Lower lobe of right lung (tissue), 2 donors: ENCODE measurements around the gene TMC1. TPM values are rescaled to one million over a fixed set of nuclear protein-coding genes. Genes with fewer than 3 reads are reported as not detected.

Experiments
- ATAC-seq, 2 donors: fragments of 200-7000 bp; cut with Tn5 transposase; one replicate each; pipeline ENCODE4 v1.9.1; 2020 to 2022; ENCODE audit warnings: mild to moderate bottlenecking in 2 of 2, moderate library complexity in 2 of 2
- DNase-seq: peaks from one replicate; pipeline ENCODE4 v3.0.0-alpha.2; 2020
- H3K27ac ChIP-seq: fragments of 200-600 bp; one replicate; pipeline ENCODE4 v1.8.0; 2022
- H3K27me3 ChIP-seq: fragments of 200-600 bp; one replicate; pipeline ENCODE4 v1.8.0; 2022; ENCODE audit warnings: low read depth
- H3K36me3 ChIP-seq: fragments of 200-600 bp; one replicate; pipeline ENCODE4 v1.8.0; 2022; ENCODE audit warnings: mild to moderate bottlenecking
- H3K4me1 ChIP-seq: fragments of 200-600 bp; one replicate; pipeline ENCODE4 v1.8.0; 2022
- H3K4me3 ChIP-seq: fragments of 200-600 bp; one replicate; pipeline ENCODE4 v1.8.0; 2022; ENCODE audit warnings: mild to moderate bottlenecking
- H3K9me3 ChIP-seq: fragments of 200-600 bp; one replicate; pipeline ENCODE4 v1.8.0; 2022
- intact Hi-C: fragments of 100-400 bp; cut with DNase I; formaldehyde crosslinking; loops from one replicate; pipeline ENCODE4 v1.11.0; 2022
- total RNA-seq: library from RNA; stranded (reverse); fragmentation: NEBNext Ultra II Directional; extraction: Animal tissue kit (Norgen Biotek cat#: 25700); gene quantifications from one replicate; pipeline ENCODE4 v1.2.1, GENCODE V29; 2021
- TF ChIP-seq, protein P1 (sequence below): fragments of 200-600 bp; IDR thresholded peaks from one replicate; pipeline ENCODE4 v1.8.0; 2022; ENCODE audit warnings: antibody characterized with exemption, mild to moderate bottlenecking
- donor health status: DM: no; HTN: yes; CAD: no; lungs with severe emphysema.

The TMC1 gene
- total RNA-seq, 1 donor from 2014 or later = not detected

DNA sequence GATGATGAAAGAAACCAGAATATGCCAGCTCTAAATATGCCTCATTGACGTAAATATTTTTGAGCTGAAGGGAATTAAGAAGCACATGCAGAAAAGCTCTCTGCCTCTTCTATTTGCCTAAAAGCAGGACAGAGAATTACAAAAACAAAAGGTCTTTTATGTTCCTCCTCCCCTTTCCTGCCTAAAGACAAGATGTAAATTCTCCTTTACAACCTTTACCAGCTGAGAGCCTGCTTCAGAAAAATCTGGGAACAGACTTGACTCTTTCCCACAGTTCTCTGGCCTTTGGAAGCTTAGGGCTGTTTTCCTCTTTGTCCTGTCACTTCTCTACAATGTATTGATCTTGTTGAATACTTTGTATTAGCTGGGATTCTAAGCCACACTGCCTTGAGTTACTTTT lies 199.7 kb downstream of the TMC1 start:
- Histone ChIP-seq H3K9me3 (no peaks in the 10 kb centered on the region), H3K36me3 (no peaks in the 10 kb centered on the region), H3K4me1 (no peaks in the 10 kb centered on the region), H3K27ac (no peak overlapping the region), H3K27me3 (no peaks in the 10 kb centered on the region), H3K4me3 (no peak overlapping the region)
- TF ChIP-seq, protein P1, sequence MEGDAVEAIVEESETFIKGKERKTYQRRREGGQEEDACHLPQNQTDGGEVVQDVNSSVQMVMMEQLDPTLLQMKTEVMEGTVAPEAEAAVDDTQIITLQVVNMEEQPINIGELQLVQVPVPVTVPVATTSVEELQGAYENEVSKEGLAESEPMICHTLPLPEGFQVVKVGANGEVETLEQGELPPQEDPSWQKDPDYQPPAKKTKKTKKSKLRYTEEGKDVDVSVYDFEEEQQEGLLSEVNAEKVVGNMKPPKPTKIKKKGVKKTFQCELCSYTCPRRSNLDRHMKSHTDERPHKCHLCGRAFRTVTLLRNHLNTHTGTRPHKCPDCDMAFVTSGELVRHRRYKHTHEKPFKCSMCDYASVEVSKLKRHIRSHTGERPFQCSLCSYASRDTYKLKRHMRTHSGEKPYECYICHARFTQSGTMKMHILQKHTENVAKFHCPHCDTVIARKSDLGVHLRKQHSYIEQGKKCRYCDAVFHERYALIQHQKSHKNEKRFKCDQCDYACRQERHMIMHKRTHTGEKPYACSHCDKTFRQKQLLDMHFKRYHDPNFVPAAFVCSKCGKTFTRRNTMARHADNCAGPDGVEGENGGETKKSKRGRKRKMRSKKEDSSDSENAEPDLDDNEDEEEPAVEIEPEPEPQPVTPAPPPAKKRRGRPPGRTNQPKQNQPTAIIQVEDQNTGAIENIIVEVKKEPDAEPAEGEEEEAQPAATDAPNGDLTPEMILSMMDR = no peak
- DNase-seq (no peak), ATAC-seq (no peak)
- intact Hi-C loops = no loop called here

DNA sequence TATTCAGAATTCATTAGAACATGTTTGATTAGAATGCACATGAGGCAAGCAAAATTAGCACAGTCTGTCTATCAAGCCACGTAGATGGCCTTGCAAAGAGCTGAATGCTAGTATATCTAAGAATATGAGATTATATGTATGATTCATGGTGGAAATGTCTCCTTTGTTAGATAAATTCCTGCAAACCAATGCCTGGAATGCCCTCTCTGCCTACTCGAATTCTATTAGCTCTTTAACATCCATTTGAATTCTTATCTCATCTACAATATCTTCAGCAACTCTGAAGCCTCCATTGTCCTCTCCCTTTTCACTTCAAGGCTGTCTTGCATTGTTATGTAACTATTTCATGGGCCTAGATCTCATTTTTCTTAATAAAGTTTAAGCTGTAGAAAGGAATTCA lies 205.5 kb downstream of the TMC1 start:
- no peak for ATAC-seq
- Histone ChIP-seq H3K36me3 (no peaks in the 10 kb centered on the region), H3K4me3 (no peak overlapping the region), H3K4me1 (no peaks in the 10 kb centered on the region), H3K27ac (no peak overlapping the region), H3K9me3 (no peaks in the 10 kb centered on the region), H3K27me3 (no peaks in the 10 kb centered on the region)
- no peak for DNase-seq
- intact Hi-C loops = no loop called here
- TF ChIP-seq, protein P1 = no peak

DNA sequence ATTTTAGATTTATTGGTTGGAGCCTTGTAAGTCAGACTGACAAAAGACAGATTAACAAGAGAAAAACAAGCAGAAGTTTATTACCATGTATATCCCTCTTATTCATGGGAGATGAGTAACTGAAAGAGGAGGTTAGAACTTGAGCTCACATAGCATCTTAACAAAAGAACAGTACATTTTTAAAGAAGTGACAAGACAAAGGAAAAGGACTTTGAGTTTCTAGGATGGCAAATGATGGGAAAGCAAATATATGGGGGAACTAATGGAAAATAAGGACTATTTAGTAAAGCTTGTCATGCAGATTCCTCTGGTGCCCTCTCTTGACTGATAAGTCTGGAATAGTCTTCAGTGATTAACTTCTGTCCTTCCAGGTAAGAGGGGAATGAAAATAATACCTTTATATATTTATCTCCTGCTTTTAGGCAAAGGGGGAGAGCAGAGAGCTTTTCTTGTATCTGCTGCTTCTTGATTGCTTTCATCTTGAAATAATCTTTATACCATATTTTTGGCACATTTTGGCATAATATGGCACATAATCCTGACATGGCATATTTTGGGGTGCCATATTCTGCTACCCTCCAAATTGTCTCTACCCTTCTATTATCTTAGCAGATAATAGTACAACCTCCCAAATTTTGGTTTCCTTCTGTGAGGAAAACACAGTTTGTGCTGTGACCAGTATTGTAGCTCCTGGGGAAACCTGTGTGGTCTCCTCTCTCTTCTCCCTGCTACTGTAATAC lies 206.8 kb downstream of the TMC1 start:
- DNase-seq (no peak), ATAC-seq (no peak)
- H3K4me1 ChIP-seq = no peaks in the 10 kb centered on the region
- H3K36me3 ChIP-seq = no peaks in the 10 kb centered on the region
- no peaks in the 10 kb centered on the region for H3K27me3 ChIP-seq
- no peaks in the 10 kb centered on the region for H3K9me3 ChIP-seq
- no peak overlapping the region for H3K27ac ChIP-seq
- TF ChIP-seq, protein P1 = no peak
- no peak overlapping the region for H3K4me3 ChIP-seq
- intact Hi-C loops = no loop called here

DNA sequence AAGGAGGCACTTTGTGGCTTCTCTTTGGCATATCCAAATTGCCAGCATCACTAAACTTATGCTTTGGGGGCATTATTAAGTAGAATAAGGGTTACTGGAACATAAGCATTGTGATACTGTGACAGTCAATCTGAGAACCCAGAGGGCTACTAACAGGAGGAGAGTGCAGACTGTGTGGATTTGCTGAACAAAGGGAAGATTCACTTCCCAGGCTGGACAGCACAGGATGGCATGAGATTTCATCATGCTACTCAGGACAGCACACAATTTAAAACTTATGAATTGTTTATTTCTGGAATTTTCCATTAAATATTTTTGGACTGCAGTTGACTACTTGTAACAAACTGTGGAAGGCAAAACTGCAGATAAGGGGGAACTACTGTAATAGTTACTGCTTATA lies 212.5 kb downstream of the TMC1 start:
- ATAC-seq (peak in 1 of 2 donors; percentile 35), DNase-seq (no peak)
- no peak overlapping the region for H3K4me3 ChIP-seq
- intact Hi-C loops = no loop called here
- TF ChIP-seq, protein P1 = no peak
- H3K36me3 ChIP-seq = no peaks in the 10 kb centered on the region
- H3K4me1 ChIP-seq = no peaks in the 10 kb centered on the region
- H3K9me3 ChIP-seq = no peaks in the 10 kb centered on the region
- H3K27ac ChIP-seq = no peak overlapping the region
- H3K27me3 ChIP-seq = no peaks in the 10 kb centered on the region

DNA sequence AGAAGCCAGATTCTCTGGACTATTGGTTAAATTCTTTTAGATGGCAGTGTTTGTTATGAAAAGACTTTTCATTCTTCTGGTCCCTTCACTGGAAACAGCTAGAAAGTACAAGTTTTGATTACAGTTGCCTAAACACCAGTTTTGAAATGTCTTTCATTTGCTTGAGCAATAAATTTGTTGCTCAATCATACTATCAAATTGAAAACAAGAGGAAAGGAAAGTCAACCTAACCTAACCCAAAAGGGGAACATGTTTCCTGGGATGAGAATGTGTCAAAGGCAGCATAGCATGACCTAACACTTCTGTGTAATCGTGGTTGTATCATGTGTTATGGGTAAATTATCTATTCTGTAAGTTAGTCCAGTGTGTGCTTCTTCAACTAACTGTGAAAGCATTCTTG lies 213.2 kb downstream of the TMC1 start:
- Histone ChIP-seq H3K4me3 (no peak overlapping the region), H3K27me3 (no peaks in the 10 kb centered on the region), H3K4me1 (no peaks in the 10 kb centered on the region), H3K27ac (no peak overlapping the region), H3K9me3 (no peaks in the 10 kb centered on the region), H3K36me3 (no peaks in the 10 kb centered on the region)
- TF ChIP-seq, protein P1 = no peak
- ATAC-seq (peak; percentile 67 to 73), DNase-seq (no peak)
- intact Hi-C loops = no loop called here
